GM21360 (cell line): Measurements from ENCODE around the gene NPY2R.

Experiments used
- ATAC-seq: cut with Tn5 transposase; IDR thresholded peaks from one replicate; pipeline ENCODE4 v1.9.1; 2021; ENCODE audit warnings: mild to moderate bottlenecking, moderate library complexity; ENCODE audit not compliant: unreplicated experiment

NPY2R gene, protein sequence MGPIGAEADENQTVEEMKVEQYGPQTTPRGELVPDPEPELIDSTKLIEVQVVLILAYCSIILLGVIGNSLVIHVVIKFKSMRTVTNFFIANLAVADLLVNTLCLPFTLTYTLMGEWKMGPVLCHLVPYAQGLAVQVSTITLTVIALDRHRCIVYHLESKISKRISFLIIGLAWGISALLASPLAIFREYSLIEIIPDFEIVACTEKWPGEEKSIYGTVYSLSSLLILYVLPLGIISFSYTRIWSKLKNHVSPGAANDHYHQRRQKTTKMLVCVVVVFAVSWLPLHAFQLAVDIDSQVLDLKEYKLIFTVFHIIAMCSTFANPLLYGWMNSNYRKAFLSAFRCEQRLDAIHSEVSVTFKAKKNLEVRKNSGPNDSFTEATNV

DNA sequence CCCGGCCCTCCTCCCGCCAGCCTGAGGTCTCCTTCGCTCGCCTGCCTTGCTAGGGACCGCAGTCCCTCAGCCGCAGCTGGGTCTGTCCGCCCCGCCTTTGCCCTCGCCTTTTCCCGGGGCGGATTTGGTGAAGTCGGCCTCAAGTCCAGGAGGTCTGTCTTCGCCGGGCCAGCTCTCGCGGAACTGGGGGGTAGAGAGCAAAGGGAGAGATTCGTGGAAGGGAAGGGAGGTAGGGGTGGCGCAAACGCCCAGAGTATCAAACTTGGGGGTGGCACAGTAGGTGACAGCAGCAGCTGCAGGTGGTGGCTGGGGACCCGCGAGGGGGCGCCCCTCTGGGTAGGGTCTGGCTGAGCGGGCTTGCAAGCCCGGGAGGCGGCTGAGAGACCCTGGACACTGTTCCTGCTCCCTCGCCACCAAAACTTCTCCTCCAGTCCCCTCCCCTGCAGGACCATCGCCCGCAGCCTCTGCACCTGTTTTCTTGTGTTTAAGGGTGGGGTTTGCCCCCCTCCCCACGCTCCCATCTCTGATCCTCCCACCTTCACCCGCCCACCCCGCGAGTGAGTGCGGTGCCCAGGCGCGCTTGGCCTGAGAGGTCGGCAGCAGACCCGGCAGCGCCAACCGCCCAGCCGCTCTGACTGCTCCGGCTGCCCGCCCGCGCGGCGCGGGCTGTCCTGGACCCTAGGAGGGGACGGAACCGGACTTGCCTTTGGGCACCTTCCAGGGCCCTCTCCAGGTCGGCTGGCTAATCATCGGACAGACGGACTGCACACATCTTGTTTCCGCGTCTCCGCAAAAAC, at the start of gene NPY2R:
Gene NPY2R (plus strand): TSS at position 379 of the 797 bp plus-strand sequence. CDS start 5,304 bp downstream, outside the sequence.
- ATAC-seq, result no peak

DNA sequence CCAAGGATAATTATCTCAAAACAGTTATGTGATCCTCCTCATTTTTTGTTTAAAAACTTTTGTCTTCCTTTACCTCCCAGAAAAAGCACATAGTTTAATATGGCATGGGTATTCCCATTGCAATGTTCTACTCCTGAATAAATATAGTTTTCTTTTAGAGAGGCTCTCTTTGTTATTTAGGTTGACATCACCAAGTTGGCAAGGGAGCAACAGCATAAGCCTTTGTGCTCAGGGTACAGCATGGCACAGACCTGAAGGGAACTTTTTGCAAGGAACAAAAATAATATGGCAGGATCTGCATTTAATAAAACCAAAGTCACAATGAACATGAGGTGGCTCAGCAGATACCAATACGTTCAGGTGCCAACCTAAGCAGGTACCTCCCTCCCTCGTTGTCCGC, 47.1 kb upstream of the NPY2R start:
- ATAC-seq, result no peak

DNA sequence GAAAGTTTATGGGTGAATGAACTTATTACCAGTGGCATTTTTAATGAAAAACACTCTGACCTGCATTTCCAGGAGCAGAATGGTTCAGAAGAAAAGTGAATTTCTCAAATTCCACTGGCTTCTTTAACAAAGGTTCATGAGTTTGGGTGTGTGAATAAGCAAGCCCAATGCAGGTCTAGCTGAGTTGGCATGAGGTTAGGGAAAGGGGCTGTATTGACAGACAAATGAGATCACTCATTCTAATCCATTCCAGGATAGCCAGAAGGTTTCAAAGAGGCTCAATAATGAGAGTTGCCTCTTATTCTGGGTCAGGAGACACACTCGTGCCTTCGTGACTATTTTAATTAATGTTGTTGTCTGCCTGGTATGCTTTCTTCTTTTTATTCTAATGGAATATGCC, 43.7 kb upstream of the NPY2R start:
- no peak for ATAC-seq

DNA sequence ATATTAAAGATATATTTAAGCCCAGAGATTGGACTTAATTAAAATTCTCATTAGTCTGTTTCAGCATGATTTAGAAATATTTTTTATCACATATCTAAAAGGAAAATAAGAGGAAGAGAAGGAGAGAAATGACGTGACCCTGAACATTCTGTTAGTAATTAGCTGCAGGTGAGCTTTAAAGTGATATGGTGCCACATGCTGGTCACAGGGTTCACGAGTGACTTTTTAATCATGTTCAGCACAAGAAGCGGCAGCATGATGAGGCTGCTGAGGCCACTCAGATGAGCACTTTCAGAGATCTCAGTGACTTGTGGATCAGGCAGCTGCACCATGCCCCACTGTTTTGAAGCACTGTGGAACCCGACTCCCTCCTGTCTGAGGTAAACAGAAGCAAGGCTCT, 37.9 kb upstream of the NPY2R start:
- ATAC-seq, result no peak

DNA sequence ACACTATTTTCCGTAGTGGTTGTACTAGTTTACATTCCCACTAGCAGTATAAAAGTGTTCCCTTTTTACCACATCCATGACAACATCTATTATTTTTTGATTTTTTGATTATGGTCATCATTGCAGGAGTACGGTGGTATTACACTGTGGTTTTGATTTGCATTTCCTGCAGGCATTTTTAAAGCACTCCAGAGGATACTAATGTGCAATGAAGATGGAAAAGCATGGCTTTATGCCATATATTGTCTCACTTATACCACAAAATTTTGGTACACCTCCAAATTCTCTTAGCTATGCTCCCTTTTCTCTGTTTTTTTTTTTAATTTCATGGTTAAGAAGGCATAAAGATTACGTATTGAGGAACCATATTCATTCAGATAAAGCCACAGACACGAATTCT, 35.1 kb upstream of the NPY2R start:
- no peak for ATAC-seq

DNA sequence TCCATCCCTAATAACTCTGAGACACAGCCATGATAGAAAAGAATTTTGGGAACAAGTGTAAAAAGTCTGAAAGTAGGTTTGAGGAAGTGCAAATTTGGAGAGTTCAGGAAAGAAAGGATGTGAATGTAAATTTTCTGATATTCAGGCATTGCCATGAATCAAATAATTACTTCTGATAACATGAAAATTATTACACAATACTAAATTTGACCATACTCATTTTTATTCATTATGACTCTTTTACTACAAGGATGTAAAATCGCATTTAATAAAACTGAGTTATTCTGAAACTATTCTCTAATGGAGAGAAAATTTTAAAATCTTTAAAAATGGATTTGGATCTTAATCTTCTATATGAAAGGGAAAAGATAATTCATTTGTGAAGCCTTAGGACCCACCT, 33.8 kb upstream of the NPY2R start:
- ATAC-seq, result no peak

DNA sequence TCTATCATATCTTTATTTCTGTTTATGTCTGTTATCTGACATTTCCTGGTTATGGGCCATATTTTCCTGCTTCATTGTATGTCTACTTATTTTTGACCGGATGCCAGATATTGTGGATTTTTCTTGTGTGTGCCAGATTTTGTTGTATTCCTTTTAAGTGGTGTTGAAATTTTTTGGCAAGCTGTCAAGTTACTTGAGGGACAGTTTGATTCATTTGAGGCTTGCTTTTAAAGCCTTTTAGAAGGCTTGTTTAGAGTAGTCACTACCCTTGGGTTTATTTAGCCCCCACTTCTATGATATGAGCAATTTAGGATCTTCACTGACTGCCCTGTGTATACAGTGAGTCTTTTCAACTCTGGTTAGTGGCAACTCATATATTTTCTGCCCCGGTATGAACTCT, 29.2 kb upstream of the NPY2R start:
- ATAC-seq, result no peak

DNA sequence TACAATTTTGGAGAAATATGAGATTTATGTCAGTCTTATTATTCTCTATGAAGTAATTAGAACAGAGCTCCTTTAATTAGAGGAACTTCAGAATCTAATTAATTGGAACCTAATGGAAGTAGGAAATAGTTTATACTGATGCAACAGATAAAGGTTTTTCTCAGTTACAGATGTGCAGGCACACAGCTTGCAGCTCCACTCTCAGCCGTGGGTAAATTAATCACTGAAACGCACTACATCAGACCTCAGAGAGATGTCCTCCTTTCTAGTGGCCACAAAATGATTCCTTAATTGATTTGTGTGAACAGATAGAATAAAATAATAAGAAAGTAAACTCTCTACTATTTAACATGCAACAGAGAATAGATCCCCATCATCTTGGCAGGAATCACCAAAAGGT, 21.5 kb upstream of the NPY2R start:
- ATAC-seq, result no peak

DNA sequence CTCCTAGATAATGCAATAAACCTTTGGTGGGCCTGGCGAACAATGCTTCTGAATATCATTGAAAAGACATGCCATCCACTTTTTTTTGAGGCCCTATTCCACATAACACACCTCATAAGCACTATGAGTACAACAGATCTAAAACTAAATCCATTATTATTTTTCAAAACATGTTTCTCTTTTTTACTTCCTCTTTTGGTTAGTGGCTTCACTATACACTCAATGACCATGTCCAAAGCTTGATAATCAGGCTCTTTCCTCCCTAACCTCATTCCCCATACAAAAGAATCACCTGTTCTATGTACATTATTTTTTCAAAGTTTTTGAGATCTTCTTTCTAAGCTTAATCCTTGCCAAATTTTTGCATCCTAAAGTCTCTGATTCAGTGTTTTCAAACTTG, 20.4 kb upstream of the NPY2R start:
- ATAC-seq, result no peak

DNA sequence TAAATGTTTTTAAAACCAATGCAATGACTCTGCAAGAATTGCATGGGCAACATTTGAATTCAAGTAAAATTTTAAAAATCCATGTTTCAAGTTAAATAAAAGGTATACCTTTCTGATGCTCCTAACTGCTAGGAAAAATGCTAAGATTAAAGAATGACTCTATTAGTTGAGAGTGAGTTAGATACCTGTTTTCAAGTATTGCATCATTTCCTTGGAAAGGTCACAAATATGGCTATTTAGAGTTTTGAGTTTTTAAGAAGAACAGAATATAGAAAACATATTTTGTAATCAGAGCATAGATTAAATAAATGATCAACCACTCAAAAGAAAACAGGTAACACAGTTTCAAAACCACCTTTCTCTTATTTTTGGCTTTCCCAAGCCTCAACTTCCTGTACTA, 18.3 kb upstream of the NPY2R start:
- no peak for ATAC-seq

DNA sequence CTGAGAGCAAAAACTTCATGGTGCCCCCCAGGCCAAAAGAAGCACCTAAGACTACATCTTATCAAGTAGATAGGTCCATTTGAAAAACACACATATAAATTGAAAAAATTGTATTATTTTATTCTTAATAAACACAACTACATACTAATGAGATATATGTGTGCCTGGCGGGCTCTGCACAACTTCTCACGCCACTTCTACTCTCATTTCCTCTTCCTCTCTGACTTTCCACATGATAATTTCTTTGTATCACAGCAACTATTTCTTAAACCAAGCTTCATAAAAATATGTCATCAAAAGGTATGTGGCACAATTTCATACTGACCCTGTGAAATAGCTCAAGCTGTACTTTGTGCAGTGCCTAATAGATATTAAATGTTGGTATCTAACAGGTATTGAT, 10.7 kb upstream of the NPY2R start:
- ATAC-seq, result no peak

DNA sequence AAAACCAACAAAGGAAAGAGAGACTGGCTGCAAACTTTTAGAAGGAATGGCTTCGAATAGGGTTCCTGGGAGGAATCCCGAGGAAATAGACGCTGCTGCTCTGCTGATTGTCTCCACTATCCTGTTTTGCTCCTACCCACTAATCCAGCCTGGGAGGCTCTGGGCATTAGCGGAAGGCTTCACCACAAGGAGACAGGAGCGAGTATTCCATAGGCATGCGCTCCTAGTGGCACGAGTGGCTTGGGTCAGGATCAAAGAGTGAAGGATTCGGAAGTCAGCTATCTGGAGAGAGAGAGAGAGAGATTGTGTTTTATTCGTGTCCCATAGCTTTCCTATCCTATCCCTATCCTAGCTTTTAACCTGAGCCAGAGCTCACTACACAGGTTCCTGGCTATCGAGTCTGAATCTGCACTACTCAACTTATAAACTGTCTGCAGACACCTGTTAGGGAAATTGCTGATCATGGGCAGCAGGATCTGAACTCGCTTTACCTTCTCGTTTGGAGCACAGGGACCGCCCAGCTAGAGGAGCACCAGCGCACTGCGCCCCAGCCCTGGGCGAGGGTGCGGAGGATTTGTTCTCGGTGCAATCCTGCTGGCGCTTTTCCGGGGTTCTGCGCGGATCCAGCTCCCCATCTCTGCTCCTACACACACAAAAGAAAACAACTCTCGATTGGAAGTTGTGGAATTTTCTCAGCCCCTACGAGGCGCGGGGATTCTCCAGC, 740 bp upstream of the NPY2R start:
- no peak for ATAC-seq

DNA sequence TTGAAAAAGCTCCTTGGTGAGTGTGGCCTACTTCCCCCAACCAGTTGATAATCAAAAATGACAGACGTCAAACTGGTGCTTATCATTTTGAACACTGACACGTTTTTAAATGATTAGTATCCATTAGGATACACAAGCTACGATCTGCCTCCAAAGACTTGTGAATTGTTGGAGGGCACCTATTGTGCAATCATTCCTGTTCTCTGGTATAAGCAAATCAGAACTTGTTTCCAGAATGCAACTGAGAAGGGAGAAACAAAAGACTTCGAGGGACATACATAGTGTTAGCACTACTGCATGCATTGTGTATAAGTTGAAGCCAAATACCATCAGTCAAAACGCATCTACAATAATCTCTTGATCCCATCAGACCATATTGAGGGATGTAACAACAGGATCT, 11.6 kb downstream of the NPY2R start:
- ATAC-seq, result no peak

DNA sequence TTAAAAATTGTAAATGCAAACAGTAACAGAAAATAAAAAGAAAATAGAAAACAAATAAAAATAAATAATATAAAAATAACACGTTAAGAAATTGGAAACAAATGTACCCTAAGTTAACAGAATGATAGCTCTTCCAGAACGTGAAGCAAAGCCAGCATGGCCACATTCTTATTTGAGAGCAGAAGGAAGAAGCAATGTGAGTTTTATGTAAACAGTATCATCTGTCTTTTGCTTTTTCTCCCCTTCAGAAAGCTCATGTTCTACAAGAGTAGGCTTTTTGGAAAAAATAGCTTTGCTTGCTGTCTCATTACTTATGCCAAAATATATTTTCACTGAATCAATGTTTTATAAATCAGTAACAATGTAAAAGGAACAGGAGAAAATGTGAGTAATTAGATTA, 18.7 kb downstream of the NPY2R start:
- ATAC-seq, result no peak

DNA sequence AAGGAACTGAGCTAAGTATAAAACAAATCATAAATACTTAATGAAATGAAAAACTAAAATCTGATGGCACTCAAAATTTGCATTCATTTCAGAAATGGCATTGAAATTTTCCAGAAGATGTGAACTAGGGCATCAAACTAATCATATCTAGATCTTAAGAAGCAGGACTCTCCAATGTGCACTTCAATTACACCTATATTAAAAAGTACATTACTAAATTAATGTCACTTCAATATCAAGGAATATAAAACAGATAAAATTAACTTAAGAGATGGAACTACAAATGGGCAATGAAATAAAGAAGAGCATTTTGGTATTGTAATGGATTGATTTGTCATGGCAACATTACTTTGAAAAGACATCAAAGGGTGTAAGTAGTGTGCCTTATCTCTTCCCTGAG, 20.3 kb downstream of the NPY2R start:
- ATAC-seq, result no peak

DNA sequence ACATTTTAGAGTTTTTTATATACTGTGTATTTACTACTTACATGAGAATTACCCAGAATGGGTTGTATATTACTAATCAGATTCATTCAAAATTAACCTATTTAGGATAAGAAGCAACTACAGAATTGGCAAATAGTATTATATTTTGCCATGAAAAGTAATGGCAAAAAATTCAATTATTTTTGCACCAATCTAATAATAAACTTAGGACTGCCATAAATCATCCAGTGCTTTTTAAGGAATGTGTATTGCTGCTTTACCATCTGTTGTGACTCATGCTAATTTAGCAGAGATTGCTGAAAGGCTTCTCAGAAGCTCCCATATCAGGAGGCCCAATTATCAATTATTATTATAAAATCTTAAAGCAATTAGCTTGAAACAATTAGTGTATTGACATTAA, 24.0 kb downstream of the NPY2R start:
- ATAC-seq, result no peak

DNA sequence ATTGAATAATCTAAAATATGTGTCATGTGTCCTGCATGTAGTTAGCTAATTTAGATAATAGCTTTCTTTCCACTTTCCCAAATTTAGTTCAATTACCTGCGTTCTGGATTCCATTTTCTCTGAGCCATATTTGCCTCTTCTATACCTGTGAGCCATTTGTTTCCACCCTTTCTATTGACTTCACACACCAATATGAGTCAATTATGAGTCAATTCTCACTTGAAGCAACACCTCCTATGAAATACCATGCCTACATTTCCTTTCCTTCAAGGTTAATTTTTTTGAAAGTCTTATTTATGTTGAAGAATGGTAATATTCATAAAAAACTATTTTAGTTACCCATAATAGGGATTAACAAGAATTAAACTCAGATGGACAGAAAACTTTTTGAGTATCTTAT, 25.8 kb downstream of the NPY2R start:
- ATAC-seq, result no peak

DNA sequence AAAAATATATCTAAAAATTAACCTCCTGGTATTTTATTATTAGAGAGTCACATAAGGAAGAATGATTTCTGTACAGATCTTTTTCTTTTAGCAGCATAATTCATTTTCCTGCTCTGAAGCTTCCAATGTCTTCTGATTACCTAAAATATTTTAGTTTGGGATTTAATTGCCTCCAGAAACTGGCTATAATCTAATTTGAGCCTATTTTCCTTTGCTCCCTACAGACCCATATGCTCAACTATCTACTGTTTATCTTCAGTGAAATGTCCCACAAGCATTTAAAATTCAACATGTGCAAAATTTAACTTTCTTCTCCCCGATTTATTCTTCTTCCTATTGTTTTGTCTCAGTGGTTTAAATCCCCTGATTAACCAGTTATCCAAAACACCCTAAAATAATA, 29.1 kb downstream of the NPY2R start:
- ATAC-seq, result no peak

DNA sequence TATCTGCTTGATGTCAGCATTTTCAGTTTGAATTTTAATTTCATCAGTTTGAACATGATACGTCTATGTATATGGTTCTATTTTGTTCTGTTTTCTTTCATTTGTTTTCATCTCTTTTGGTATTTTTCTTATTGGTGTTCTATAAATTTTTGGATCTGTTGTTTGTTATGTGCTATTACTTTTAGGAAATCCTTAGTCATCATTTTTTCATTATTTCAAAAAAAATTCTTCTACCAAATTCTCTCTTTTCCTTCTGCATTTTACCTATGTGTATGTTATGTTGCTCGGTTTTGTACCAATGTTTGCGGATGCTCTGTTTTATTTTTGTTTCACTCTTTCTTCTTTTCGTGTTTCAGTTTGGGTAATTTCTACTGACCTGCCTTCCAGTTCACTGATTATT, 32.8 kb downstream of the NPY2R start:
- ATAC-seq, result no peak

DNA sequence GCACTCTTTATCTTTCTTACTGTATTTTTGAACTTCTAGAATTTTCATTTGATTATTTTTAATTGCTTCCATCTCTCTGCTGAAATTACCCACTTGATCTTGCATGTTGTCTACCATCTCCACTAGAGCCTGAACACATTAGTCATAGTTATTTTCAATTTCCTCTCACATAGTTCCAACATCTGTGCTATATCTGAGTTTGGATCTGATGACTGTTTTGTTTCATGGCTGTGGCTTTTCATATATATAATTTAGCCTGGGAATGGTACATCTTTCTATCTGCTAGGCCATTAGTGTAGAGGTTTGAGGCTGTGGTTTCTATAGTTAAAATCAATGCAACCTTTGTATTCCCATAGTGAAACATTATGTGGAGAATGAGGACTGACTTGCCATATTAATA, 33.2 kb downstream of the NPY2R start:
- no peak for ATAC-seq

DNA sequence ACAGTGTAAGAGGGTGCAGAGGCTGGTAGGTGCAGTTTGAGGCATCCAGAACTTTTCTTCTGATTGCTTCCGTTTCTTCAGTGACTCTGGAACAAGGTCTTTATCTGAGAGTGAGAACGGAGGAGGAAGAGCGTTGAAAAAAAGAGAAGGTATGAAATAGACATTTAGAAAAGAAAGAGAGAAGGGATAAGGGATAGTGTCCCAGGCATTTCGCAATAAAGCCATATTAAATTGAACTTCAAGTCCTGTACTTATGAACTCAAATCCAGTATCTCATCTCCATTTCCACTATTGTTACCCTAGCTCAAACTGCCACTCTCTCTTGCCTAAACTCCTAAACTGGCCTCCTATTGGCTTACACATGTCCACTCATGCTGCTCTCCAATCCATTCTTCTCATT, 36.7 kb downstream of the NPY2R start:
- no peak for ATAC-seq
